ENCODE measurements around the gene TRPV3. TPM values are rescaled to one million over a fixed set of nuclear protein-coding genes. Genes with fewer than 3 reads are reported as not detected.

The TRPV3 gene
- total RNA-seq, 1 experiment from 2014 or later: 1.4 TPM

- H3K4me3 ChIP-seq (replicated peaks in 1 of 2; ENCODE audit: low read depth in 1 of 2, low read length in 2 of 2): no peak overlapping the region
- intact Hi-C loops (cut with micrococcal nuclease): no loop called here
- ChIA-PET CTCF (no interaction called here), RAD21 (ENCODE audit: low non-redundant PET in 1 of 2, low total read pairs in 2 of 2, uncharacterized antibody in 2 of 2, unreplicated experiment in 2 of 2) (no interaction called here), POLR2A (no interaction called here)
- H3K27me3 ChIP-seq (ENCODE audit: insufficient read depth, low read length): no peaks in the 10 kb centered on the region
- no peak overlapping the region for H3K27ac ChIP-seq (ENCODE audit: low read depth, low read length)
- no peaks in the 10 kb centered on the region for H3K36me3 ChIP-seq (ENCODE audit: control insufficient read depth in 1 of 2, insufficient read depth in 2 of 2, low read length in 2 of 2)
- BruUV-seq (replicated peaks): no TSS peak
- H3K9me2 ChIP-seq (ENCODE audit: insufficient read depth): no peaks in the 10 kb centered on the region
- DNase-seq (ENCODE audit: low read depth, low spot score): no peak
- H3K9me3 ChIP-seq (ENCODE audit: control insufficient read depth in 1 of 2, insufficient read depth in 1 of 2, low read depth in 1 of 2, low read length in 2 of 2): no peaks in the 10 kb centered on the region
- no peak overlapping the region for H2AFZ ChIP-seq (ENCODE audit: low read depth, low read length, poor library complexity, severe bottlenecking)
- H3K4me2 ChIP-seq (ENCODE audit: low read length): no peak overlapping the region
- no peaks in the 10 kb centered on the region for H4K20me1 ChIP-seq (ENCODE audit: insufficient read depth)
- no peaks in the 10 kb centered on the region for H3K79me2 ChIP-seq (ENCODE audit: insufficient read depth, low read length)
- H3K4me1 ChIP-seq (ENCODE audit: control insufficient read depth in 1 of 2, insufficient read depth in 2 of 2, low read length in 2 of 2): no peaks in the 10 kb centered on the region
- no peak for TF ChIP-seq CTCF (IDR thresholded peaks at IDR 0.05 in 2 of 3, conservative IDR thresholded peaks at IDR 0.05 in 1 of 3; ENCODE audit: borderline replicate concordance in 1 of 3, insufficient read depth in 1 of 3, low read depth in 2 of 3, low read length in 2 of 3)
- no peak for TF ChIP-seq POLR2A (IDR thresholded peaks at IDR 0.05; ENCODE audit: borderline replicate concordance, extremely low read depth, insufficient read depth, insufficient read length)
- TF ChIP-seq POLR2AphosphoS5 (IDR thresholded peaks at IDR 0.05; ENCODE audit: low read depth, low read length): no peak
- TF ChIP-seq ATF3 (IDR thresholded peaks at IDR 0.05): no peak
- no peak for TF ChIP-seq CEBPB (IDR thresholded peaks at IDR 0.05; ENCODE audit: low read depth)
- no peak for TF ChIP-seq EZH2phosphoT487 (IDR thresholded peaks at IDR 0.05; ENCODE audit: borderline replicate concordance)
- no peak for TF ChIP-seq YY1 (IDR thresholded peaks at IDR 0.05; ENCODE audit: extremely low read depth, insufficient replicate concordance, low read depth, low read length)
- no peak for TF ChIP-seq REST (IDR thresholded peaks at IDR 0.05; ENCODE audit: low read depth)
- no peak for TF ChIP-seq MAX (IDR thresholded peaks at IDR 0.05)
- no peak for TF ChIP-seq ELF1 (IDR thresholded peaks at IDR 0.05; ENCODE audit: borderline replicate concordance, low read depth)
- ATAC-seq: no peak
- no peak overlapping the region for H3K9ac ChIP-seq (ENCODE audit: low read length)
Observed at GRCh38 chr17:3544365-3544764, 13.2 kb downstream of the TRPV3 start.

Data from HCT116 (cell line).